GM20000 (cell line): ENCODE results near the gene PRKCZ.

ENCODE experiments used
- DNase-seq: peaks from one replicate; pipeline ENCODE4 v3.0.0; 2012; ENCODE audit warnings: low spot score
- CTCF ChIP-seq: IDR thresholded peaks from 2 replicates; pipeline ENCODE4 v1.5.1; 2012; ENCODE audit warnings: mild to moderate bottlenecking, control low read depth; ENCODE audit errors: extremely low read depth, missing control alignments

PRKCZ gene

GRCh38 chr1:2180297-2181245 is 130.4 kb downstream of the PRKCZ start:
- DNase-seq: no peak
- no peak for TF ChIP-seq CTCF

GRCh38 chr1:2181271-2181670 is 131.1 kb downstream of the PRKCZ start:
- no peak for DNase-seq
- TF ChIP-seq CTCF: no peak

GRCh38 chr1:2181752-2182151 is 131.5 kb downstream of the PRKCZ start:
- no peak for TF ChIP-seq CTCF
- DNase-seq: no peak

GRCh38 chr1:2182376-2182775 is 132.2 kb downstream of the PRKCZ start:
- TF ChIP-seq CTCF: no peak
- DNase-seq: no peak

- no peak for TF ChIP-seq CTCF
- DNase-seq: no peak
Observed at GRCh38 chr1:2183937-2184334, 133.7 kb downstream of the PRKCZ start.

GRCh38 chr1:2184531-2184930 is 134.3 kb downstream of the PRKCZ start:
- TF ChIP-seq CTCF: no peak
- DNase-seq: no peak

- no peak for DNase-seq
- no peak for TF ChIP-seq CTCF
Observed at GRCh38 chr1:2184934-2185333, 134.7 kb downstream of the PRKCZ start.
